Kidney (tissue), 14 donors: ENCODE measurements around the gene SIK3. TPM values are rescaled to one million over a fixed set of nuclear protein-coding genes. Genes with fewer than 3 reads are reported as not detected.

ENCODE experiments used
- DNase-seq, 5 donors: peaks; one replicate each; pipeline ENCODE4 v3.0.0-alpha.2; 2013 to 2020
- FAIRE-seq: peaks from 2 replicates; lab custom pipeline; 2012; peaks lifted over from hg19 to GRCh38; lab: Jason Lieb, UNC
- H3K27ac ChIP-seq, 2 donors: one replicate each; pipeline ENCODE4 v1.7.0; 2013; ENCODE audit warnings: low read depth in 2 of 2, low read length in 2 of 2, inconsistent platforms in 1 of 2
- H3K27me3 ChIP-seq: one replicate; pipeline ENCODE4 v1.7.1; 2013; ENCODE audit warnings: low read length, inconsistent platforms; ENCODE audit not compliant: control insufficient read depth, insufficient read depth
- H3K36me3 ChIP-seq, 3 donors: one replicate each; pipeline versions ENCODE4 v1.7.0 to v1.7.1; 2013; ENCODE audit warnings: low read length in 3 of 3, control low read depth in 1 of 3, inconsistent platforms in 1 of 3; ENCODE audit not compliant: insufficient read depth in 3 of 3, control insufficient read depth in 2 of 3
- H3K4me1 ChIP-seq, 3 donors: one replicate each; pipeline versions ENCODE4 v1.7.0 to v1.7.1; 2013; ENCODE audit warnings: low read length in 3 of 3, inconsistent platforms in 1 of 3, low read depth in 1 of 3; ENCODE audit not compliant: control insufficient read depth in 2 of 3, insufficient read depth in 2 of 3
- H3K4me3 ChIP-seq, 3 donors: one replicate each; pipeline versions ENCODE4 v1.7.0 to v1.8.1; 2013; ENCODE audit warnings: low read length in 3 of 3, control low read depth in 1 of 3, inconsistent platforms in 1 of 3
- H3K9ac ChIP-seq, 3 donors: one replicate each; pipeline versions ENCODE4 v1.7.0 to v1.7.1; 2013; ENCODE audit warnings: low read length in 3 of 3, control low read depth in 1 of 3, inconsistent platforms in 1 of 3
- H3K9me3 ChIP-seq, 3 donors: one replicate each; pipeline versions ENCODE4 v1.7.0 to v1.7.1; 2013; ENCODE audit warnings: low read length in 3 of 3, control low read depth in 1 of 3, inconsistent platforms in 1 of 3; ENCODE audit not compliant: control insufficient read depth in 2 of 3, insufficient read depth in 1 of 3
- CTCF ChIP-seq: IDR thresholded peaks from 3 replicates; pipeline ENCODE4 v1.5.1; 2012; ENCODE audit warnings: mild to moderate bottlenecking, moderate library complexity, borderline replicate concordance; ENCODE audit not compliant: insufficient read depth; ENCODE audit errors: extremely low read depth
- intact Hi-C: fragments of 100-400 bp; cut with DNase I; formaldehyde crosslinking; loops from one replicate; pipeline ENCODE4 v1.11.1; 2022
- polyA plus RNA-seq: library from polyadenylated mRNA; stranded (reverse); fragments of 350-450 nt; fragmentation: Illumina TruSeq; extraction: RNeasy Lipid Tissue Mini Kit (QIAGEN cat#74804); gene quantifications from one replicate; pipeline ENCODE4 v1.2.3, GENCODE V29; 2014; ENCODE audit warnings: low read depth, low replicate concordance; ENCODE audit not compliant: insufficient read depth
- total RNA-seq: library from RNA; stranded (reverse); fragmentation: NEBNext Ultra II Directional; extraction: Animal tissue kit (Norgen Biotek cat#: 25700); gene quantifications from one replicate; pipeline ENCODE4 v1.2.1, GENCODE V29; 2021
- donor health status: control.
- donor health status: control.
- donor health status: control.
- donor health status: control.
- donor health status: control.
- donor health status: DM: yes; HTN: yes; CAD: no.
- donor health status: Normal renal cell carcinoma (clear cell type).

The SIK3 gene
- total and polyA plus RNA-seq, 2 donors from 2014 or later, result 12.3 to 50.7 TPM

GRCh38 chr11:116990811-116991210, 107.4 kb downstream of the SIK3 start:
- intact Hi-C loops, result no loop called here
- no peak overlapping the region for H3K27ac ChIP-seq
- FAIRE-seq, result no peak
- DNase-seq, result peak in 2 of 5 donors; percentile 25 to 37
- no peak overlapping the region for H3K4me3 ChIP-seq
- H3K9ac ChIP-seq, result no peak overlapping the region
- no peaks in the 10 kb centered on the region for H3K27me3 ChIP-seq
- no peaks in the 10 kb centered on the region for H3K36me3 ChIP-seq
- H3K4me1 ChIP-seq, result peaks cover 3 to 26% (median 13%) of the 10 kb centered on the region in 3 donors
- H3K9me3 ChIP-seq, result no peaks in the 10 kb centered on the region
- TF ChIP-seq CTCF, result no peak

- no peak overlapping the region for H3K27ac ChIP-seq
Observed at GRCh38 chr11:116990061-116990473, 108.2 kb downstream of the SIK3 start.

GRCh38 chr11:116989184-116989583, 109.0 kb downstream of the SIK3 start:
- Histone ChIP-seq H3K27me3 (no peaks in the 10 kb centered on the region), H3K36me3 (no peaks in the 10 kb centered on the region), H3K9me3 (no peaks in the 10 kb centered on the region), H3K27ac (no peak overlapping the region), H3K4me3 (no peak overlapping the region), H3K9ac (no peak overlapping the region), H3K4me1 (peaks cover 3 to 26% (median 11%) of the 10 kb centered on the region in 3 donors)
- FAIRE-seq (no peak), DNase-seq (peak in 1 of 5 donors; percentile 12)
- intact Hi-C loops, result no loop called here
- TF ChIP-seq CTCF, result no peak

More at GRCh38 chr11:116990061-116990473, 108.2 kb downstream of the SIK3 start:
- no peaks in the 10 kb centered on the region for H3K9me3 ChIP-seq
- no peak overlapping the region for H3K9ac ChIP-seq
- no peak for DNase-seq
- intact Hi-C loops, result no loop called here
- no peaks in the 10 kb centered on the region for H3K27me3 ChIP-seq
- TF ChIP-seq CTCF, result no peak
- H3K4me3 ChIP-seq, result no peak overlapping the region
- no peak for FAIRE-seq
- no peaks in the 10 kb centered on the region for H3K36me3 ChIP-seq
- peaks cover 3 to 26% (median 13%) of the 10 kb centered on the region in 3 donors for H3K4me1 ChIP-seq
